BLaER1 (cell line): ENCODE results near the gene TTC9C.
"Not testable (repeated sequence)": the region's sequence is repeated elsewhere in the genome, so short reads cannot be mapped to it uniquely, and the experiment has no call there.

ENCODE experiments used
- H3K27ac ChIP-seq: shearing (Covaris generic); formaldehyde crosslinking; 2 replicates; pipeline ENCODE4 v1.8.1; 2022
- H3K27me3 ChIP-seq: shearing (Covaris generic); formaldehyde crosslinking; 2 replicates; pipeline ENCODE4 v1.8.1; 2022
- H3K36me3 ChIP-seq: shearing (Covaris generic); formaldehyde crosslinking; 2 replicates; pipeline ENCODE4 v1.8.1; 2022
- H3K4me1 ChIP-seq: shearing (Covaris generic); formaldehyde crosslinking; 2 replicates; pipeline ENCODE4 v1.8.1; 2022
- H3K4me2 ChIP-seq: shearing (Covaris generic); formaldehyde crosslinking; 2 replicates; pipeline ENCODE4 v1.8.1; 2022
- H3K4me3 ChIP-seq: shearing (Covaris generic); formaldehyde crosslinking; 2 replicates; pipeline ENCODE4 v1.8.1; 2022
- H3K9ac ChIP-seq: shearing (Covaris generic); formaldehyde crosslinking; 2 replicates; pipeline ENCODE4 v1.8.1; 2022
- H3K9me3 ChIP-seq: shearing (Covaris generic); formaldehyde crosslinking; 2 replicates; pipeline ENCODE4 v1.8.1; 2022
- H4K20me1 ChIP-seq: shearing (Covaris generic); formaldehyde crosslinking; 2 replicates; pipeline ENCODE4 v1.8.1; 2022
- Cebpa-rat ChIP-seq: shearing (Covaris generic); IDR thresholded peaks from 2 replicates; pipeline ENCODE4 v1.8.1; 2022

The TTC9C gene

DNA sequence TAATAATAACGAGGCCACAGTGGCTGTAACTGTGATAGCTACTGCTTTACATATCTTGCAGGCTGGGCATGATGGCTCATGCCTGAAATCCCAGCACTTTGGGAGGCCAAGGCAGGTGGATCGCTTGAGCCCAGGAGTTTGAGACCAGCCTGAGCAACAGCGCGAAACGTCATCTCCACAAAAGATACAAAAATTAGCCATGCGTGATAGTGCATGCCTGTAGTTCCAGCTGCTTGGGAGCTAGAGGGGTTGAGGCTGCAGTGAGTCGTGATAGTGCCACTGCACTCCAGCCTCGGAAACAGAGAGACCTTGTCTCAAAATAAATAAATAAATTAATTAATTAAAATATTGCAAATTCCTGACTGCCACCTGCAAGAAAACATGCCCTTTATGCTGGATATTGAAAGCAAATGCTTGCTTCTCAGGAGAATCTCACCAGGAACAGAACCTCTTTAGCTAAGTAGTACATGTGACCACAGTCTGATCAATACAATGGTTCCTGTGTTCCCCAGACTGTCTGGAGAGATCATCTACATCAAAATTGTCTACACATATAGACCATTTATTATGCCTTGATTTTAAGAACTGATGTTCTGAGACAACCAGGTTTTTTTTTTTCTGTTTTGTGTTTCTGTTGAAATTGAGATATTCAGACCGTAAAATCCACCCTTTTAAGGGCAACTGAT, 19.3 kb downstream of the TTC9C start:
- peak overlapping the region; percentile 75 for H3K4me2 ChIP-seq
- peaks cover 29% of the 10 kb centered on the region for H3K36me3 ChIP-seq
- H3K9ac ChIP-seq: peak overlapping the region; percentile 52; the same call in 1 of the 2 replicates
- peak overlapping the region; percentile 50; the same call in 1 of the 2 replicates for H3K27ac ChIP-seq
- H3K27me3 ChIP-seq: no peaks in the 10 kb centered on the region
- H3K4me1 ChIP-seq: peaks cover 49% of the 10 kb centered on the region
- TF ChIP-seq Cebpa-rat: no peak
- H3K9me3 ChIP-seq: no peaks in the 10 kb centered on the region
- H3K4me3 ChIP-seq: no peak overlapping the region
- H4K20me1 ChIP-seq: no peaks in the 10 kb centered on the region

GRCh38 chr11:62749931-62750330, 21.6 kb downstream of the TTC9C start:
- H3K9me3 ChIP-seq, H4K20me1 ChIP-seq, H3K27ac ChIP-seq, H3K4me3 ChIP-seq, H3K9ac ChIP-seq, H3K4me2 ChIP-seq, H3K27me3 ChIP-seq: not testable (repeated sequence)
- Histone ChIP-seq H3K36me3 (peaks cover 27% of the 10 kb centered on the region), H3K4me1 (peaks cover 64% of the 10 kb centered on the region)

DNA sequence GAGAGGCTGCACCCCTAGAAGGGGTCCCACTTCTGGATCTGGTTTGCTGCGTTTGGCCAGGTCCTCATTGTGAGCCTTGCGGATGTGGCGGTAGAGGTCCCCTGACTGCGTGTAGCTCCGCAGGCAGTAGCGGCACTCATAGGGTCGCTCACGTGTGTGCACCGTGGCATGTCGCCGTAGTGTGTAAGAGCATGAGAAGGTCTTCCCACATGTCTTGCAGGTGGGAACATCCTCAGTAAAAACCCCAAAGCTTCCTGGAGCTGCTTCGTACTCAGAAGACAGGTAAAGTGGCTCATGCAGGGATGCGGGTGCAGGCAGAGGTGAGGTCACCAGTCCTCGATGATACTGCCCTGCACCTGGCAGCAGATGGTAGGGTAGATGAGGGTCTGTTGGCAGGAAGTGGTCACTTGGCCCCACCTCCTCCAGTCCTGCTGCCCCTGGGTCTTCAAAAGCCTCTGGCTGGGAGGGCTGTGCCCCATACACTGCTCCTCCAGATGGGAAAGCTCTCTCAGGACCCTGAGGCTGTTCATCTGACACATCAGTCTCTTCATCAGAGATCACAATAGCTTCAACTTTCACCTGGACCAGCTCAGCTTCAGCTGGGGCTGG, 24.0 kb downstream of the TTC9C start:
- H3K4me2 ChIP-seq: peak overlapping the region; percentile 96
- H3K9me3 ChIP-seq: no peaks in the 10 kb centered on the region
- H3K4me1 ChIP-seq: peaks cover 54% of the 10 kb centered on the region
- H3K36me3 ChIP-seq: peaks cover 27% of the 10 kb centered on the region
- TF ChIP-seq Cebpa-rat: no peak
- no peaks in the 10 kb centered on the region for H3K27me3 ChIP-seq
- no peak overlapping the region for H3K4me3 ChIP-seq
- H4K20me1 ChIP-seq: peaks cover 6% of the 10 kb centered on the region; the same call in 1 of the 2 replicates
- no peak overlapping the region for H3K9ac ChIP-seq
- no peak overlapping the region for H3K27ac ChIP-seq

- peak overlapping the region; percentile 96 for H3K4me2 ChIP-seq
- H3K36me3 ChIP-seq: peaks cover 27% of the 10 kb centered on the region
- H3K9me3 ChIP-seq: no peaks in the 10 kb centered on the region
- TF ChIP-seq Cebpa-rat: no peak
- H3K4me3 ChIP-seq: peak overlapping the region; percentile 73
- H3K27me3 ChIP-seq: no peaks in the 10 kb centered on the region
- H3K9ac ChIP-seq: peak overlapping the region; percentile 91; the same call in 1 of the 2 replicates
- H4K20me1 ChIP-seq: peaks cover 6% of the 10 kb centered on the region; the same call in 1 of the 2 replicates
- H3K4me1 ChIP-seq: peaks cover 45% of the 10 kb centered on the region
- H3K27ac ChIP-seq: peak overlapping the region; percentile 95
Measured at GRCh38 chr11:62752994-62753735, 24.9 kb downstream of the TTC9C start.

- Histone ChIP-seq H4K20me1 (peaks cover 6% of the 10 kb centered on the region; the same call in 1 of the 2 replicates), H3K4me2 (peak within 1 kb of the TSS; percentile 96), H3K4me3 (peak within 1 kb of the TSS; percentile 73), H3K9ac (peak within 1 kb of the TSS; percentile 91), H3K27me3 (no peaks in the 10 kb centered on the region), H3K4me1 (peaks cover 37% of the 10 kb centered on the region), H3K9me3 (no peaks in the 10 kb centered on the region), H3K36me3 (peaks cover 27% of the 10 kb centered on the region), H3K27ac (peak within 1 kb of the TSS; percentile 95)
- no peak for TF ChIP-seq Cebpa-rat
Measured at GRCh38 chr11:62753736-62754603, 25.7 kb downstream of the TTC9C start, which contains the start of gene ZBTB3. ZBTB3 (minus strand) TSS chr11:62754160; CDS start chr11:62753664, 496 bp downstream.

DNA sequence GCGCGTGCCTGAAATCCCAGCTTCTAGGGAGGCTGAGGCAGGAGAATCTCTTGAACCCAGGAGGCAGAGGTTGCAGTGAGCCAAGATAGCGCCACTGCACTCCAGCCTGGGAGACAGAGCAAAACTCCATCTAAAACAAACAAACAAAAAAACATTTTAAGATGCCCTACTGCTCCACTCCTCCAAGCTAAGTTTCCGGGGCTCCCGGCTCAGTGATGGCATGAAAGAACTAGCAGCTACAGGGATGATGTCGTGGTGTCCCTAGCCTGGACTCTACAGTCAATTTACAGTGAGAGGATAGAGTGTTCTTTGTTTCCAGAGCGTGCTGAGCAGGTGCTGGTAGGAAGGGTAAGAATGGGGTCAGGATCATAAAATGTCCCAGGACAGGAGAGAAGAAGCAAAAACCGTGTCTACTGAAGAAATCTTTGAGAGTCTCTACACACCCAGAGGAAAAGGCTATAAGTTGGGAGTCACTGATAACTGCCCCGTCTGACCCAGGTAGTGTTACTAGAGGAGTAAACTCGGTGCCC, 26.9 kb downstream of the TTC9C start:
- peaks cover 23% of the 10 kb centered on the region for H3K36me3 ChIP-seq
- H4K20me1 ChIP-seq: peaks cover 6% of the 10 kb centered on the region; the same call in 1 of the 2 replicates
- H3K4me2 ChIP-seq: peak overlapping the region; percentile 81; the same call in 1 of the 2 replicates
- no peak overlapping the region for H3K27ac ChIP-seq
- no peaks in the 10 kb centered on the region for H3K27me3 ChIP-seq
- no peak for TF ChIP-seq Cebpa-rat
- H3K9me3 ChIP-seq: no peaks in the 10 kb centered on the region
- H3K9ac ChIP-seq: no peak overlapping the region
- peaks cover 27% of the 10 kb centered on the region for H3K4me1 ChIP-seq
- H3K4me3 ChIP-seq: no peak overlapping the region

- Histone ChIP-seq H3K4me1 (peaks cover 30% of the 10 kb centered on the region), H4K20me1 (peaks cover 4% of the 10 kb centered on the region; the same call in 1 of the 2 replicates), H3K4me3 (no peak overlapping the region), H3K9me3 (no peaks in the 10 kb centered on the region), H3K36me3 (peaks cover 2% of the 10 kb centered on the region; the same call in 1 of the 2 replicates), H3K27me3 (no peaks in the 10 kb centered on the region), H3K27ac (no peak overlapping the region), H3K4me2 (no peak overlapping the region), H3K9ac (no peak overlapping the region)
- TF ChIP-seq Cebpa-rat: no peak
Measured at GRCh38 chr11:62757846-62758788, 29.8 kb downstream of the TTC9C start.

DNA sequence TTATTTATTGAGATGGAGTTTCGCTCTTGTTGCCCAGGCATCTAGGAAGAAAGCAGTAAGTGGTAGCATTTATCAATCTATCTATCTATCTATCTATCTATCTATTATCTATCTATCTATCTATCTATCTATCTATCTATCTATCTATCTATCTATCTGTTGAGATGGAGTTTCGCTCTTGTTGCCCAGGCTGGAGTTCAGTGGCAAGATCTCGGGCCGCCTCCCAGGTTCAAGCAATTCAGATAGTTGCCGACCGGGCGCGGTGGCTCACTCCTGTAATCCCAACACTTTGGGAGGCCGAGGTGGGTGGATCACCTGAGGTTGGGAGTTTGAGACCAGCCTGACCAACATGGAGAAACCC, 32.6 kb downstream of the TTC9C start:
- not testable (repeated sequence) for H3K9me3 ChIP-seq, H4K20me1 ChIP-seq, H3K27me3 ChIP-seq
- Histone ChIP-seq H3K36me3 (peaks cover 24% of the 10 kb centered on the region), H3K4me1 (peaks cover 20% of the 10 kb centered on the region), H3K4me2 (peak overlapping the region; percentile 61), H3K9ac (peak overlapping the region; percentile 48; the same call in 1 of the 2 replicates), H3K27ac (0 out of 2 replicates have a peak overlapping the region, but pooled peaks have one; percentile 30), H3K4me3 (peak overlapping the region; percentile 80)
